GM12878 (cell line): ENCODE measurements around the gene AK4. TPM values are rescaled to one million over a fixed set of nuclear protein-coding genes. Genes with fewer than 3 reads are reported as not detected.

Source experiments
- ATAC-seq: fragments of 200-7000 bp; cut with Tn5 transposase; 3 replicates; pipeline ENCODE4 v1.9.1; 2020; ENCODE audit warnings: mild to moderate bottlenecking, moderate library complexity
- BruUV-seq: library from RNA; stranded (reverse); fragments of 400-500 nt; replicated peaks from 2 replicates; lab custom pipeline; 2021; lab: Mats Ljungman, UMichigan
- CTCF ChIA-PET: fragments of 300-600 bp; sonication (Branson Sonifier 250); formaldehyde crosslinking; extraction: SDS; loops from one replicate; lab custom pipeline; 2021; ENCODE audit warnings: inconsistent platforms; lab: Yijun Ruan, JAX
- POLR2A ChIA-PET: fragments of 350-600 bp; formaldehyde crosslinking; extraction: SDS; loops from one replicate; lab custom pipeline; 2021; ENCODE audit warnings: inconsistent platforms; lab: Charles Lee
- RAD21 ChIA-PET: fragments of 300-600 bp; sonication (Branson Sonifier 250); formaldehyde crosslinking; loops from one replicate; lab custom pipeline; 2023; ENCODE audit warnings: antibody characterized with exemption; ENCODE audit not compliant: unreplicated experiment; lab: Charles Lee
- SMC1A ChIA-PET: fragments of 300-600 bp; sonication (Branson Sonifier 250); formaldehyde crosslinking; loops from one replicate; lab custom pipeline; 2023; ENCODE audit not compliant: unreplicated experiment, uncharacterized antibody; lab: Charles Lee
- DNase-seq: peaks from one replicate; pipeline ENCODE4 v3.0.0-alpha.2; 2011; ENCODE audit warnings: low read depth, low spot score
- FAIRE-seq: peaks from 3 replicates; lab custom pipeline; 2011; peaks lifted over from hg19 to GRCh38; lab: Jason Lieb, UNC
- H2AFZ ChIP-seq: 2 replicates; pipeline ENCODE4 v1.6.0; 2011; ENCODE audit warnings: low read depth, low read length, control low read depth; ENCODE audit not compliant: control insufficient read depth
- H3K27ac ChIP-seq: 2 replicates; pipeline ENCODE4 v1.5.1; 2011; ENCODE audit warnings: control low read depth; ENCODE audit not compliant: control insufficient read depth, insufficient read depth
- H3K27me3 ChIP-seq, 2 experiments: replicated peaks in 1 of 2; 2 replicates each; pipeline versions ENCODE4 v1.6.0 to v1.6.1; 2011; ENCODE audit warnings: low read length in 1 of 2; ENCODE audit not compliant: control insufficient read depth in 2 of 2, insufficient read depth in 2 of 2
- H3K36me3 ChIP-seq, 2 experiments: 2 replicates each; pipeline ENCODE4 v1.5.1; 2011; ENCODE audit warnings: low read length in 1 of 2; ENCODE audit not compliant: control insufficient read depth in 2 of 2, insufficient read depth in 2 of 2
- H3K4me1 ChIP-seq: 2 replicates; pipeline ENCODE4 v1.6.1; 2011; ENCODE audit warnings: mild to moderate bottlenecking, low read length, moderate library complexity, mixed read lengths; ENCODE audit not compliant: control insufficient read depth, insufficient read depth
- H3K4me2 ChIP-seq: 2 replicates; pipeline ENCODE4 v1.6.0; 2011; ENCODE audit warnings: control low read depth; ENCODE audit not compliant: control insufficient read depth, insufficient read depth
- H3K4me3 ChIP-seq: fragments of 200-600 bp; sonication (generic); 2 replicates; pipeline ENCODE4 v1.5.1; 2016
- H3K79me2 ChIP-seq: 2 replicates; pipeline ENCODE4 v1.6.0; 2011; ENCODE audit warnings: low read length; ENCODE audit not compliant: control insufficient read depth, insufficient read depth
- H3K9ac ChIP-seq: 2 replicates; pipeline ENCODE4 v1.8.0; 2011; ENCODE audit warnings: low read length, control low read depth, mixed read lengths; ENCODE audit not compliant: control insufficient read depth, insufficient read depth
- H3K9me3 ChIP-seq: replicated peaks from 3 replicates; pipeline ENCODE4 v1.5.1; 2011; ENCODE audit warnings: mild to moderate bottlenecking, low read length; ENCODE audit not compliant: control insufficient read depth, insufficient read depth
- H4K20me1 ChIP-seq: 2 replicates; pipeline ENCODE4 v1.6.0; 2011; ENCODE audit not compliant: control insufficient read depth, insufficient read depth
- CREM ChIP-seq: IDR thresholded peaks from 2 replicates; pipeline ENCODE4 v1.6.1; 2014; ENCODE audit warnings: antibody characterized with exemption, low read depth
- EED ChIP-seq: sonication (generic); IDR thresholded peaks from 2 replicates; pipeline ENCODE4 v1.6.1; 2016; ENCODE audit warnings: antibody characterized with exemption, low read depth
- GATAD2B ChIP-seq: fragments of 450-650 bp; conservative IDR thresholded peaks from 2 replicates; pipeline ENCODE4 v1.6.1; 2017; ENCODE audit warnings: low read depth, mild to moderate bottlenecking, moderate library complexity
- HDGF ChIP-seq: fragments of 450-650 bp; IDR thresholded peaks from 2 replicates; pipeline ENCODE4 v1.6.1; 2016; ENCODE audit warnings: antibody characterized with exemption
- IKZF1 ChIP-seq: fragments of 450-650 bp; conservative IDR thresholded peaks from 2 replicates; pipeline ENCODE4 v1.6.1; 2017; ENCODE audit warnings: antibody characterized with exemption, mild to moderate bottlenecking
- JUND ChIP-seq: IDR thresholded peaks from 2 replicates; pipeline ENCODE4 v1.6.1; 2012; ENCODE audit warnings: low read depth, mild to moderate bottlenecking, low read length, improper control_type of control experiment, moderate library complexity
- MEF2A ChIP-seq: IDR thresholded peaks from 2 replicates; pipeline ENCODE4 v1.6.1; 2011; ENCODE audit warnings: low read depth, mild to moderate bottlenecking, low read length, moderate library complexity; ENCODE audit not compliant: insufficient read depth
- MEF2B ChIP-seq: fragments of 450-650 bp; IDR thresholded peaks from 2 replicates; pipeline ENCODE4 v1.6.1; 2018; ENCODE audit warnings: mild to moderate bottlenecking, moderate library complexity; ENCODE audit not compliant: partially characterized antibody, poor library complexity, severe bottlenecking
- MYB ChIP-seq: fragments of 150-350 bp; IDR thresholded peaks from 2 replicates; pipeline ENCODE4 v1.6.1; 2014; ENCODE audit warnings: mild to moderate bottlenecking, low read depth, low read length, borderline replicate concordance
- RFX5 ChIP-seq: IDR thresholded peaks from 2 replicates; pipeline ENCODE4 v1.6.1; 2011; ENCODE audit warnings: low read depth, low read length, improper control_type of control experiment
- SMAD5 ChIP-seq: IDR thresholded peaks from 2 replicates; pipeline ENCODE4 v1.6.1; 2016; ENCODE audit warnings: antibody characterized with exemption, low read depth
- YBX1 ChIP-seq: fragments of 450-650 bp; IDR thresholded peaks from 2 replicates; pipeline ENCODE4 v1.6.1; 2016; ENCODE audit warnings: antibody characterized with exemption
- ZSCAN29 ChIP-seq: fragments of 450-650 bp; IDR thresholded peaks from 2 replicates; pipeline ENCODE4 v1.6.1; 2017; ENCODE audit warnings: mild to moderate bottlenecking, moderate library complexity
- WGBS: methylation state at CpG from one replicate; pipeline ENCODE4 v1.1.6; 2016; ENCODE audit warnings: low lambda C conversion rate; ENCODE audit not compliant: insufficient replicate concordance, insufficient coverage; ENCODE audit errors: missing lambda C conversion rate; 5-methylcytosine and 5-hydroxymethylcytosine counted together
- in situ Hi-C: fragments of 300-500 bp; cut with MboI; formaldehyde crosslinking; loops from 9 replicates; pipeline ENCODE4 v1.14.3; 2018; ENCODE audit warnings: mixed read lengths
- intact Hi-C: fragments of 100-400 bp; cut with micrococcal nuclease; formaldehyde crosslinking; loops from one replicate; pipeline ENCODE4 v1.14.2; 2022; ENCODE audit not compliant: unreplicated experiment
- polyA plus RNA-seq, 11 experiments: library from polyadenylated mRNA; depleted of rRNA in 4 of 11; unstranded in 6 of 11; stranded (reverse) in 5 of 11; fragments of >200 nt; fragmentation: Nextera tagmentation in 4 of 11; fragmentation: Illumina TruSeq in 1 of 11; extraction: Ambion mirVana in 4 of 11; extraction: Trizol in 1 of 11; gene quantifications; 1 replicate in 1 of 11; 2 replicates in 10 of 11; pipeline versions ENCODE4 v1.2.1 to v1.2.3, GENCODE V29; 2011 to 2016; ENCODE audit warnings: inconsistent platforms in 2 of 11, missing spikeins in 2 of 11, low read depth in 1 of 11
- total RNA-seq, 4 experiments: library from RNA; depleted of rRNA in 3 of 4; stranded (reverse); fragments of >200 nt in 3 of 4; fragmentation: Illumina TruSeq in 1 of 4; extraction: Trizol in 1 of 4; gene quantifications; 2 replicates each; pipeline versions ENCODE4 v1.2.1 to v1.2.3, GENCODE V29; 2013 to 2021
- TF ChIP-seq, protein P1 (sequence below): fragments of 450-650 bp; IDR thresholded peaks from 2 replicates; pipeline ENCODE4 v1.6.1; 2018; ENCODE audit warnings: borderline replicate concordance, mild to moderate bottlenecking; ENCODE audit not compliant: partially characterized antibody
- TF ChIP-seq, protein P2 (sequence below): fragments of 450-650 bp; conservative IDR thresholded peaks from 2 replicates; pipeline ENCODE4 v1.6.1; 2017; ENCODE audit warnings: mild to moderate bottlenecking, moderate library complexity
- TF ChIP-seq, protein P3 (sequence below): IDR thresholded peaks from 2 replicates; pipeline ENCODE4 v1.6.1; 2011; ENCODE audit warnings: mild to moderate bottlenecking, low read depth, low read length, moderate library complexity; ENCODE audit not compliant: insufficient replicate concordance

AK4 gene
- total and polyA plus RNA-seq, 10 of the 15 experiments (the other 5 are each of a cell fraction or from before 2014, with no cell fraction given), result 23.9 to 161 (median 49.0) TPM

DNA sequence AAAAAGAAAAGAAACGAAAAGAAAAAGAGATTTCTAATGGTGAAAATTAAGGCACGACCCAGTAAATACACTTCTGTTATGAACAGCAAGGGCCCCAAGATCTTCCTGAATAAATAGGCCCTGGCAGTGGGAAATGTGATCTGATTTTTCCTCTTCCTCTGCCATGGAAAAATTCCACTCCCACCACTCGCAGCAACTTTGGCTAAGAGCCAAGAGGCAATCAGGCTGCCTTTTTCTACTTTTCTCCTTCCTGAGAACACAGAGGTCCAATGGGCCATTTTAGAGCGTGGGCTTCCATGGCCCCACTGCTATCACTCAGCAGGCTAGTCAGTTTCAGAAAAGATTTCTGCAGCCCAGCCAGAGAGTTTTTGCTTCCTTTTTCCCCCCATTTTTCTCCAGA, 33.7 kb upstream of the AK4 start:
- Histone ChIP-seq H3K79me2 (no peaks in the 10 kb centered on the region), H3K27me3 (no peaks in the 10 kb centered on the region), H4K20me1 (no peaks in the 10 kb centered on the region), H3K36me3 (no peaks in the 10 kb centered on the region), H3K4me2 (no peak overlapping the region), H3K4me3 (no peak overlapping the region), H2AFZ (no peak overlapping the region), H3K9me3 (no peaks in the 10 kb centered on the region; the same call in 2 of the 3 replicates), H3K9ac (no peak overlapping the region), H3K4me1 (no peaks in the 10 kb centered on the region), H3K27ac (no peak overlapping the region)
- RAD21 ChIA-PET, result no interaction called here
- 1% methylated on average over 4 of the region's 4 CpGs for WGBS
- TF ChIP-seq JUND (no peak), RFX5 (no peak), MEF2B (no peak), MEF2A (no peak), GATAD2B (no peak), MYB (no peak), HDGF (no peak), IKZF1 (no peak), ZSCAN29 (no peak), EED (no peak), CREM (no peak), YBX1 (no peak), SMAD5 (no peak)
- TF ChIP-seq, protein P1, sequence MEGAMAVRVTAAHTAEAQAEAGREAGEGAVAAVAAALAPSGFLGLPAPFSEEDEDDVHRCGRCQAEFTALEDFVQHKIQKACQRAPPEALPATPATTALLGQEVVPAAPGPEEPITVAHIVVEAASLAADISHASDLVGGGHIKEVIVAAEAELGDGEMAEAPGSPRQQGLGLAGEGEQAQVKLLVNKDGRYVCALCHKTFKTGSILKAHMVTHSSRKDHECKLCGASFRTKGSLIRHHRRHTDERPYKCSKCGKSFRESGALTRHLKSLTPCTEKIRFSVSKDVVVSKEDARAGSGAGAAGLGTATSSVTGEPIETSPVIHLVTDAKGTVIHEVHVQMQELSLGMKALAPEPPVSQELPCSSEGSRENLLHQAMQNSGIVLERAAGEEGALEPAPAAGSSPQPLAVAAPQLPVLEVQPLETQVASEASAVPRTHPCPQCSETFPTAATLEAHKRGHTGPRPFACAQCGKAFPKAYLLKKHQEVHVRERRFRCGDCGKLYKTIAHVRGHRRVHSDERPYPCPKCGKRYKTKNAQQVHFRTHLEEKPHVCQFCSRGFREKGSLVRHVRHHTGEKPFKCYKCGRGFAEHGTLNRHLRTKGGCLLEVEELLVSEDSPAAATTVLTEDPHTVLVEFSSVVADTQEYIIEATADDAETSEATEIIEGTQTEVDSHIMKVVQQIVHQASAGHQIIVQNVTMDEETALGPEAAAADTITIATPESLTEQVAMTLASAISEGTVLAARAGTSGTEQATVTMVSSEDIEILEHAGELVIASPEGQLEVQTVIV, result no peak
- TF ChIP-seq, protein P2, sequence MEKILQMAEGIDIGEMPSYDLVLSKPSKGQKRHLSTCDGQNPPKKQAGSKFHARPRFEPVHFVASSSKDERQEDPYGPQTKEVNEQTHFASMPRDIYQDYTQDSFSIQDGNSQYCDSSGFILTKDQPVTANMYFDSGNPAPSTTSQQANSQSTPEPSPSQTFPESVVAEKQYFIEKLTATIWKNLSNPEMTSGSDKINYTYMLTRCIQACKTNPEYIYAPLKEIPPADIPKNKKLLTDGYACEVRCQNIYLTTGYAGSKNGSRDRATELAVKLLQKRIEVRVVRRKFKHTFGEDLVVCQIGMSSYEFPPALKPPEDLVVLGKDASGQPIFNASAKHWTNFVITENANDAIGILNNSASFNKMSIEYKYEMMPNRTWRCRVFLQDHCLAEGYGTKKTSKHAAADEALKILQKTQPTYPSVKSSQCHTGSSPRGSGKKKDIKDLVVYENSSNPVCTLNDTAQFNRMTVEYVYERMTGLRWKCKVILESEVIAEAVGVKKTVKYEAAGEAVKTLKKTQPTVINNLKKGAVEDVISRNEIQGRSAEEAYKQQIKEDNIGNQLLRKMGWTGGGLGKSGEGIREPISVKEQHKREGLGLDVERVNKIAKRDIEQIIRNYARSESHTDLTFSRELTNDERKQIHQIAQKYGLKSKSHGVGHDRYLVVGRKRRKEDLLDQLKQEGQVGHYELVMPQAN, result no peak
- TF ChIP-seq, protein P3, sequence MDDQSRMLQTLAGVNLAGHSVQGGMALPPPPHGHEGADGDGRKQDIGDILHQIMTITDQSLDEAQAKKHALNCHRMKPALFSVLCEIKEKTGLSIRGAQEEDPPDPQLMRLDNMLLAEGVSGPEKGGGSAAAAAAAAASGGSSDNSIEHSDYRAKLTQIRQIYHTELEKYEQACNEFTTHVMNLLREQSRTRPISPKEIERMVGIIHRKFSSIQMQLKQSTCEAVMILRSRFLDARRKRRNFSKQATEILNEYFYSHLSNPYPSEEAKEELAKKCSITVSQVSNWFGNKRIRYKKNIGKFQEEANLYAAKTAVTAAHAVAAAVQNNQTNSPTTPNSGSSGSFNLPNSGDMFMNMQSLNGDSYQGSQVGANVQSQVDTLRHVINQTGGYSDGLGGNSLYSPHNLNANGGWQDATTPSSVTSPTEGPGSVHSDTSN, result no peak
- BruUV-seq, result no TSS peak
- in situ Hi-C loops (no loop called here), intact Hi-C loops (no loop called here)
- FAIRE-seq (no peak), DNase-seq (no peak), ATAC-seq (no peak)
- POLR2A ChIA-PET, result no interaction called here
- SMC1A ChIA-PET, result no interaction called here
- CTCF ChIA-PET, result no interaction called here
